ENCODE results near the gene TNS1. TPM values are rescaled to one million over a fixed set of nuclear protein-coding genes. Genes with fewer than 3 reads are reported as not detected.
A peak's percentile ranks its signal among the peaks of the same experiment; 100 is the strongest.

Gene TNS1
- total and polyA plus RNA-seq, 7 donors: 73.4 to 742 (median 276) TPM

GRCh38 chr2:217839073-217839749, 163.6 kb downstream of the TNS1 start:
- Histone ChIP-seq H3K4me1 (peaks cover 98% of the 10 kb centered on the region), H3K27me3 (ENCODE audit: insufficient read depth in 3 of 3, low read length in 2 of 3) (no peaks in the 10 kb centered on the region), H3K27ac (peak overlapping the region; percentile 89), H3K9me3 (no peaks in the 10 kb centered on the region), H3K36me3 (ENCODE audit: insufficient read depth in 1 of 2, low read depth in 1 of 2) (peaks cover 4 to 81% of the 10 kb centered on the region in 2 donors), H3K4me3 (no peak overlapping the region)
- DNase-seq (peak in 1 of 2 donors; percentile 50), ATAC-seq (no peak)
- TF ChIP-seq, protein P1, sequence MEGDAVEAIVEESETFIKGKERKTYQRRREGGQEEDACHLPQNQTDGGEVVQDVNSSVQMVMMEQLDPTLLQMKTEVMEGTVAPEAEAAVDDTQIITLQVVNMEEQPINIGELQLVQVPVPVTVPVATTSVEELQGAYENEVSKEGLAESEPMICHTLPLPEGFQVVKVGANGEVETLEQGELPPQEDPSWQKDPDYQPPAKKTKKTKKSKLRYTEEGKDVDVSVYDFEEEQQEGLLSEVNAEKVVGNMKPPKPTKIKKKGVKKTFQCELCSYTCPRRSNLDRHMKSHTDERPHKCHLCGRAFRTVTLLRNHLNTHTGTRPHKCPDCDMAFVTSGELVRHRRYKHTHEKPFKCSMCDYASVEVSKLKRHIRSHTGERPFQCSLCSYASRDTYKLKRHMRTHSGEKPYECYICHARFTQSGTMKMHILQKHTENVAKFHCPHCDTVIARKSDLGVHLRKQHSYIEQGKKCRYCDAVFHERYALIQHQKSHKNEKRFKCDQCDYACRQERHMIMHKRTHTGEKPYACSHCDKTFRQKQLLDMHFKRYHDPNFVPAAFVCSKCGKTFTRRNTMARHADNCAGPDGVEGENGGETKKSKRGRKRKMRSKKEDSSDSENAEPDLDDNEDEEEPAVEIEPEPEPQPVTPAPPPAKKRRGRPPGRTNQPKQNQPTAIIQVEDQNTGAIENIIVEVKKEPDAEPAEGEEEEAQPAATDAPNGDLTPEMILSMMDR (IDR thresholded peaks at IDR 0.05): no peak
- WGBS, 3 donors: 62 to 82% (median 64%) methylated on average over 10 of the region's 10 CpGs
- intact Hi-C loops (cut with DNase I): no loop called here

DNA sequence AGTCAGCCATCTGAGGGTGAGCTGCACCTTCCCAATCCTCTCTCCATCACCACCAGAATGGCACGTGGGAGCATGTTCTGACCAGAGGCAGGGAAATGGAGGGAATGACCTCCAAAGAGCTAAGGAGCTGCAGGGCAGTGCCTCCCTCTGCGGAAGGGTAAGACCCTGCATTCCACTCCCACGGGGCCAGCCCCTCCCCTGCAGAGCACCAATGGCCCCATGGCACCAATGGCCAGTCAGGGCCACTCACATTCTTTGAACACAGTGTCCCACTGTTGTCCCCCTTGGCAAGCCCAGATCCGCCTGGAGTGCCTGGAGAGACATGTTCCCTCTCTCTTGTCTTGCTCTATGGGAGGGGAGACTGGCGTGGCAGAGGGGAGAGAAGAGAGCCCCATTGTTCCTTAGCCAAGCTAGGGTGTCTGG, 164.4 kb downstream of the TNS1 start:
- intact Hi-C loops (cut with DNase I): no loop called here
- Histone ChIP-seq H3K27me3 (ENCODE audit: insufficient read depth in 3 of 3, low read length in 2 of 3) (no peaks in the 10 kb centered on the region), H3K27ac (peak overlapping the region; percentile 89), H3K36me3 (ENCODE audit: insufficient read depth in 1 of 2, low read depth in 1 of 2) (peaks cover under 1 to 86% of the 10 kb centered on the region in 2 donors), H3K9me3 (no peaks in the 10 kb centered on the region), H3K4me3 (no peak overlapping the region), H3K4me1 (peaks cover 98% of the 10 kb centered on the region)
- TF ChIP-seq, protein P1 (IDR thresholded peaks at IDR 0.05): no peak
- no peak for ATAC-seq
- WGBS, 3 donors: 52 to 72% (median 54%) methylated on average over 5 of the region's 5 CpGs
- DNase-seq: peak in 1 of 2 donors; percentile 60

DNA sequence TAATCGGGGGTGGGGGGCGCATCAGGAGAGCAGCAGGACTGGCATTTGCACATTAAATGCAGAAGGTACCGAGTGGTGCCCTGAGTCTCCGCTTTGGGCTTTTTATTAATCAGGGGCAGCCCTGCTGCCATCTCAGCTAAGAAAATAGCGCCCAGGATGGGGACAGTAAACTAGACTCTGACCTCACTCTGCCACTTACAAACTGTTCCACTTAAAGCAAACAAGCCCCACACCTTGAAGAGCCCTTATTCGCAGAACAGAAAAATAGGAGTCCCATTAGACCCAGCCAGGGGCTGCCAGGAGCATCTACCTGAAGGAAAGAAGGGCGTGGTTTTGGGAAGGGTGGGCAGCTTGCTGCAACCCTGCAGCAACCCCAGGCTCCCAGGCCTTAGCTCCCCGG, 165.3 kb downstream of the TNS1 start:
- Histone ChIP-seq H3K9me3 (no peaks in the 10 kb centered on the region), H3K27ac (peak overlapping the region; percentile 89), H3K4me3 (no peak overlapping the region), H3K27me3 (ENCODE audit: insufficient read depth in 3 of 3, low read length in 2 of 3) (no peaks in the 10 kb centered on the region), H3K4me1 (peaks cover 98% of the 10 kb centered on the region), H3K36me3 (ENCODE audit: insufficient read depth in 1 of 2, low read depth in 1 of 2) (peaks cover 0 to 87% of the 10 kb centered on the region in 2 donors)
- no peak for DNase-seq
- 68 to 76% (median 69%) methylated on average over 8 of the region's 8 CpGs for WGBS, 3 donors
- intact Hi-C loops (cut with DNase I): no loop called here
- TF ChIP-seq, protein P1 (IDR thresholded peaks at IDR 0.05): no peak
- ATAC-seq: no peak

- intact Hi-C loops (cut with DNase I): no loop called here
Measured at GRCh38 chr2:217836901-217837491, 165.8 kb downstream of the TNS1 start.

More at GRCh38 chr2:217836901-217837491, 165.8 kb downstream of the TNS1 start:
- ATAC-seq (peak; percentile 12 to 68 (median 46)), DNase-seq (peak; percentile 85 to 96)
- Histone ChIP-seq H3K9me3 (no peaks in the 10 kb centered on the region), H3K36me3 (ENCODE audit: insufficient read depth in 1 of 2, low read depth in 1 of 2) (peaks cover 0 to 87% of the 10 kb centered on the region in 2 donors), H3K27me3 (ENCODE audit: insufficient read depth in 3 of 3, low read length in 2 of 3) (no peaks in the 10 kb centered on the region), H3K4me3 (no peak overlapping the region), H3K4me1 (peaks cover 98% of the 10 kb centered on the region), H3K27ac (peak overlapping the region; percentile 89)
- TF ChIP-seq, protein P1 (IDR thresholded peaks at IDR 0.05): peak; percentile 9
- 14 to 34% (median 15%) methylated on average over 9 of the region's 9 CpGs for WGBS, 3 donors
